K562 (cell line): Measurements from ENCODE around the gene SLC46A3. TPM values are rescaled to one million over a fixed set of nuclear protein-coding genes. Genes with fewer than 3 reads are reported as not detected.
A peak's percentile ranks its signal among the peaks of the same experiment; 100 is the strongest.

Experiments used
- ATAC-seq: fragments of 200-7000 bp; cut with Tn5 transposase; 3 replicates; pipeline ENCODE4 v1.9.1; 2020; ENCODE audit warnings: moderate library complexity
- BruUV-seq: library from RNA; stranded (reverse); fragments of 400-500 nt; replicated peaks from 2 replicates; lab custom pipeline; 2021; lab: Mats Ljungman, UMichigan
- CTCF ChIA-PET: fragments of 300-600 bp; formaldehyde crosslinking; extraction: SDS; loops from one replicate; lab custom pipeline; 2021; ENCODE audit warnings: low intra/inter-chr PET ratio; lab: Yijun Ruan, JAX
- POLR2A ChIA-PET: fragments of 300-600, 350-650 bp; sonication (Branson Sonifier 250); formaldehyde crosslinking; extraction: SDS; loops from one replicate; lab custom pipeline; 2021; ENCODE audit warnings: antibody characterized with exemption, inconsistent platforms; lab: Yijun Ruan, JAX
- DNase-seq, 4 experiments: peaks; one replicate each; pipeline versions ENCODE4 v3.0.0 to v3.0.0-alpha.2; 2011 to 2018; ENCODE audit warnings: low spot score in 3 of 4, mixed read lengths in 3 of 4; ENCODE audit errors: extremely low read depth in 1 of 4
- FAIRE-seq: peaks from 2 replicates; lab custom pipeline; 2011; peaks lifted over from hg19 to GRCh38; lab: Jason Lieb, UNC
- H2AFZ ChIP-seq: 2 replicates; pipeline ENCODE4 v1.6.0; 2011; ENCODE audit warnings: low read depth, low read length, control low read depth, inconsistent platforms
- H3K27ac ChIP-seq: fragments of 200-600 bp; 3 replicates; pipeline ENCODE4 v1.8.0; 2011; ENCODE audit warnings: low read depth, mild to moderate bottlenecking, control low read depth, inconsistent platforms, low read length, moderate library complexity, mixed read lengths; ENCODE audit errors: extremely low read depth
- H3K27me3 ChIP-seq, 2 experiments: fragments of 300-600 bp in 1 of 2; 2 replicates in 1 of 2; 3 replicates in 1 of 2; pipeline versions ENCODE4 v1.6.0 to v1.8.0; 2011; ENCODE audit warnings: inconsistent platforms in 2 of 2, low read length in 2 of 2, mild to moderate bottlenecking in 1 of 2, mixed read lengths in 1 of 2, moderate library complexity in 1 of 2; ENCODE audit not compliant: control insufficient read depth in 2 of 2, insufficient read depth in 2 of 2
- H3K36me3 ChIP-seq: fragments of 300-600 bp; 3 replicates; pipeline ENCODE4 v1.8.0; 2011; ENCODE audit warnings: mild to moderate bottlenecking, low read length, inconsistent platforms; ENCODE audit not compliant: control insufficient read depth, insufficient read depth
- H3K4me1 ChIP-seq, 2 experiments: fragments of 200-600 bp in 1 of 2; replicated peaks in 1 of 2; 2 replicates in 1 of 2; 3 replicates in 1 of 2; pipeline versions ENCODE4 v1.5.1 to v1.8.0; 2011; ENCODE audit warnings: inconsistent platforms in 2 of 2, low read length in 2 of 2, mild to moderate bottlenecking in 1 of 2, mixed read lengths in 1 of 2, moderate library complexity in 1 of 2; ENCODE audit not compliant: control insufficient read depth in 2 of 2, insufficient read depth in 2 of 2
- H3K4me2 ChIP-seq: 2 replicates; pipeline ENCODE4 v1.6.1; 2011; ENCODE audit warnings: low read length, control low read depth, inconsistent platforms, mixed read lengths; ENCODE audit not compliant: insufficient read depth
- H3K4me3 ChIP-seq: fragments of 200-600 bp; sonication (generic), shearing (Covaris generic); 2 replicates; pipeline ENCODE4 v1.5.1; 2016; ENCODE audit warnings: control low read depth, inconsistent platforms
- H3K79me2 ChIP-seq: fragments of 200-600 bp; 3 replicates; pipeline ENCODE4 v1.8.0; 2011; ENCODE audit warnings: low read length, inconsistent platforms; ENCODE audit not compliant: control insufficient read depth, insufficient read depth
- H3K9ac ChIP-seq, 2 experiments: 2 replicates each; pipeline versions ENCODE4 v1.6.0 to v1.6.1; 2011; ENCODE audit warnings: low read depth in 2 of 2, low read length in 2 of 2, control low read depth in 1 of 2, inconsistent platforms in 1 of 2, mild to moderate bottlenecking in 1 of 2, mixed read lengths in 1 of 2; ENCODE audit not compliant: insufficient read depth in 1 of 2
- H3K9me1 ChIP-seq: one replicate; pipeline ENCODE4 v1.6.0; 2011; ENCODE audit warnings: inconsistent platforms, mild to moderate bottlenecking, low read length, moderate library complexity; ENCODE audit not compliant: control insufficient read depth, insufficient read depth
- H3K9me3 ChIP-seq: replicated peaks from 2 replicates; pipeline ENCODE4 v1.5.1; 2011; ENCODE audit warnings: low read depth, low read length, inconsistent platforms; ENCODE audit not compliant: control insufficient read depth, insufficient read depth
- H4K20me1 ChIP-seq: replicated peaks from 2 replicates; pipeline ENCODE4 v1.6.1; 2011; ENCODE audit warnings: low read length, inconsistent platforms, mixed read lengths; ENCODE audit not compliant: control insufficient read depth, insufficient read depth
- CBFA2T2 ChIP-seq: fragments of 450-650 bp; conservative IDR thresholded peaks from 2 replicates; pipeline ENCODE4 v1.6.1; 2017; ENCODE audit warnings: mild to moderate bottlenecking
- CSDE1 ChIP-seq, 2 experiments: fragments of 450-650 bp; IDR thresholded peaks; 2 replicates each; pipeline ENCODE4 v1.6.1; 2016; ENCODE audit warnings: mild to moderate bottlenecking in 1 of 2
- ELF4 ChIP-seq: fragments of 450-650 bp; formaldehyde crosslinking; IDR thresholded peaks from 2 replicates; pipeline ENCODE4 v1.4.0; 2022; ENCODE audit warnings: missing genetic modification characterization
- ILF3 ChIP-seq: fragments of 450-650 bp; IDR thresholded peaks from 2 replicates; pipeline ENCODE4 v1.6.1; 2018; ENCODE audit warnings: antibody characterized with exemption, mild to moderate bottlenecking, moderate library complexity, borderline replicate concordance
- MEF2D ChIP-seq: conservative IDR thresholded peaks from 2 replicates; pipeline ENCODE4 v1.6.1; 2016; ENCODE audit warnings: low read depth, missing genetic modification characterization, missing compliant biosample characterization
- NFXL1 ChIP-seq: fragments of 450-650 bp; formaldehyde crosslinking; IDR thresholded peaks from 2 replicates; pipeline ENCODE4 v1.4.0; 2021; ENCODE audit warnings: mild to moderate bottlenecking
- PHTF2 ChIP-seq: fragments of 250-450 bp; sonication (Bioruptor Pico); IDR thresholded peaks from 2 replicates; pipeline ENCODE4 v1.5.0; 2021; ENCODE audit warnings: mild to moderate bottlenecking
- SMARCA5 ChIP-seq: fragments of 450-650 bp; IDR thresholded peaks from 2 replicates; pipeline ENCODE4 v1.6.1; 2016
- SMARCE1 ChIP-seq: fragments of 450-650 bp; IDR thresholded peaks from 2 replicates; pipeline ENCODE4 v1.7.1; 2016; ENCODE audit warnings: mild to moderate bottlenecking
- TCF3 ChIP-seq: sonication (generic); formaldehyde crosslinking; IDR thresholded peaks from 2 replicates; pipeline ENCODE4 v1.4.0; 2020; ENCODE audit warnings: mild to moderate bottlenecking, missing genetic modification reagents
- ZNF696 ChIP-seq: fragments of 250-450 bp; sonication (Bioruptor Pico); conservative IDR thresholded peaks from 2 replicates; pipeline ENCODE4 v1.4.0; 2020; ENCODE audit warnings: mild to moderate bottlenecking, moderate library complexity
- ZNF79 ChIP-seq: fragments of 250-450 bp; sonication (Bioruptor Pico); IDR thresholded peaks from 2 replicates; pipeline ENCODE4 v1.4.0; 2020; ENCODE audit warnings: low read depth, mild to moderate bottlenecking, moderate library complexity
- WGBS: fragments of 100-300 bp; shearing (Covaris generic); methylation state at CpG from one replicate; pipeline ENCODE4 v1.1.6; 2016; ENCODE audit warnings: low coverage, mixed read lengths; ENCODE audit not compliant: insufficient coverage; ENCODE audit errors: missing lambda C conversion rate; 5-methylcytosine and 5-hydroxymethylcytosine counted together
- in situ Hi-C: fragments of 300-500 bp; cut with MboI; formaldehyde crosslinking; loops from 4 replicates; pipeline ENCODE4 v1.15.0; 2018; ENCODE audit warnings: inconsistent platforms, mixed read lengths
- intact Hi-C: fragments of 100-400 bp; cut with micrococcal nuclease; formaldehyde crosslinking; loops from 2 replicates; pipeline ENCODE4 v1.14.2; 2022
- polyA plus RNA-seq, 8 experiments: library from polyadenylated mRNA; depleted of rRNA in 4 of 8; stranded (reverse) in 5 of 8; unstranded in 3 of 8; fragments of >200 nt; fragmentation: Nextera tagmentation in 2 of 8; fragmentation: Illumina TruSeq in 1 of 8; extraction: Ambion mirVana in 2 of 8; extraction: Trizol in 1 of 8; gene quantifications; 2 replicates each; pipeline versions ENCODE4 v1.2.1 to v1.2.3, GENCODE V29; 2011 to 2014; ENCODE audit warnings: inconsistent platforms in 1 of 8, missing spikeins in 1 of 8
- total RNA-seq, 7 experiments: library from RNA; depleted of rRNA in 6 of 7; stranded (reverse); fragments of >200 nt in 6 of 7; fragmentation: Illumina TruSeq in 2 of 7; extraction: Trizol in 2 of 7; gene quantifications; 2 replicates each; pipeline versions ENCODE4 v1.2.1 to v1.2.3, GENCODE V29; 2011 to 2021; ENCODE audit warnings: low replicate concordance in 1 of 7
- TF ChIP-seq, protein P1 (sequence below): IDR thresholded peaks from 2 replicates; pipeline ENCODE4 v1.6.1; 2016; ENCODE audit warnings: missing genetic modification characterization, missing compliant biosample characterization
- TF ChIP-seq, protein P2 (sequence below), 2 experiments: IDR thresholded peaks; 2 replicates each; pipeline ENCODE4 v1.6.1; 2012; ENCODE audit warnings: improper control_type of control experiment in 2 of 2, low read depth in 2 of 2, low read length in 2 of 2, borderline replicate concordance in 1 of 2
- TF ChIP-seq, protein P3 (sequence below): sonication (generic); formaldehyde crosslinking; IDR thresholded peaks from 2 replicates; pipeline ENCODE4 v1.8.0; 2022; ENCODE audit warnings: missing genetic modification reagents, mild to moderate bottlenecking, moderate library complexity, borderline replicate concordance
- TF ChIP-seq, protein P4 (sequence below): fragments of 450-650 bp; formaldehyde crosslinking; IDR thresholded peaks from 2 replicates; pipeline ENCODE4 v1.4.0; 2020; ENCODE audit warnings: mild to moderate bottlenecking, moderate library complexity

The SLC46A3 gene
- total and polyA plus RNA-seq, 9 of the 15 experiments (the other 6 are each of a cell fraction or from before 2014, with no cell fraction given) = 0.14 to 1.2 (median 0.51) TPM

DNA sequence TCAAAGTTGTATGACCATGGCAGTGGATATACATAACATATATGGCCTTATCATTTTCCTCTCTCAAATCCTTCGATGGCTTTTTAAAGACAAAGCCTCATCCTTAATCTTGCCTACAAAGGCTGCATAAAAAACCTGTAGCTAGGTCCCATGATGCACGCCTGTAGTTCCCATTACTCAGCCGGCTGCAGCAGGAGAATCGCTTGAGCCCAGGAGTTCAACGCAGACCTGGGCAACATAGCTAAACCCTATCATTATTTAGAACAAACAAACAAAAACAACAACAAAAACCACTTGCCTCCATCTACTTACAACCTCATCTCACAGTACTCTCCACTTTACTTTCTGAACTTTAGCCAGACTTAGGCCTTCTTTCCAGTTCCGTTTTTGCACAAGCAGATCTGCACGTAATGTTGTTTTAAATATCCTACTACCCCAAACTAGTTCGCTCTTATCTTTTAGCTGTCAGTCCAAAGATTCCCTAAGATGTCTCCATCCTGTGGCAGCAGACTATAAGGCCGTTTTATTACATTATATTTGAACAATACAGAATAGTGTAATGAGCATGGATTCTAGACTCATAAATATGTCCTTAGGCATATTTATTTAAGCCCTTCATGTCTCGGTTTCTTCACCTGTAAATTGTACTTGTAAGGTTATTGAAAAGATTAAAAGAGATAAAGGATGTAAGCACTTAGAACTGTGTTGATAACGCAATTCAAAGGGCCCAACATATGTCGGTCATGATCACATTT is 60.8 kb downstream of the SLC46A3 start:
- peaks cover 4 to 14% of the 10 kb centered on the region in 2 experiments; a peak in 3 of 5 replicates for H3K4me1 ChIP-seq
- peak overlapping the region; percentile 95 for H3K4me2 ChIP-seq
- peak overlapping the region; percentile 91 for H2AFZ ChIP-seq
- BruUV-seq = TSS peak; percentile 66
- peaks cover 32% of the 10 kb centered on the region; the same call in 2 of the 3 replicates for H3K36me3 ChIP-seq
- peak overlapping the region; percentile 81 for H3K27ac ChIP-seq
- H3K9me3 ChIP-seq = no peaks in the 10 kb centered on the region
- ATAC-seq = peak; percentile 9; the same call in 1 of the 3 replicates
- POLR2A ChIA-PET = interaction anchor here (0.6 to 2.1 kb wide), 5 partner anchors 17 to 1121 kb away, joined by 3 to 8 read pairs (median 3); no protein-coding TSS in a partner anchor
- intact Hi-C loops = no loop called here
- H4K20me1 ChIP-seq = no peaks in the 10 kb centered on the region; the same call in 1 of the 2 replicates
- peak in 2 of 4 experiments; percentile 13 to 26 for DNase-seq
- 3% methylated on average over 11 of the region's 12 CpGs for WGBS
- peak overlapping the region; percentile 80 to 93; a peak in 3 of 4 replicates for H3K9ac ChIP-seq
- no peaks in the 10 kb centered on the region for H3K9me1 ChIP-seq
- H3K27me3 ChIP-seq = no peaks in the 10 kb centered on the region
- peak overlapping the region; percentile 95 for H3K4me3 ChIP-seq
- H3K79me2 ChIP-seq = peaks cover 64% of the 10 kb centered on the region
- in situ Hi-C loops = no loop called here
- peak; percentile 69 for FAIRE-seq
- CTCF ChIA-PET = no interaction called here
- no peak for TF ChIP-seq CBFA2T2
- TF ChIP-seq, protein P1, sequence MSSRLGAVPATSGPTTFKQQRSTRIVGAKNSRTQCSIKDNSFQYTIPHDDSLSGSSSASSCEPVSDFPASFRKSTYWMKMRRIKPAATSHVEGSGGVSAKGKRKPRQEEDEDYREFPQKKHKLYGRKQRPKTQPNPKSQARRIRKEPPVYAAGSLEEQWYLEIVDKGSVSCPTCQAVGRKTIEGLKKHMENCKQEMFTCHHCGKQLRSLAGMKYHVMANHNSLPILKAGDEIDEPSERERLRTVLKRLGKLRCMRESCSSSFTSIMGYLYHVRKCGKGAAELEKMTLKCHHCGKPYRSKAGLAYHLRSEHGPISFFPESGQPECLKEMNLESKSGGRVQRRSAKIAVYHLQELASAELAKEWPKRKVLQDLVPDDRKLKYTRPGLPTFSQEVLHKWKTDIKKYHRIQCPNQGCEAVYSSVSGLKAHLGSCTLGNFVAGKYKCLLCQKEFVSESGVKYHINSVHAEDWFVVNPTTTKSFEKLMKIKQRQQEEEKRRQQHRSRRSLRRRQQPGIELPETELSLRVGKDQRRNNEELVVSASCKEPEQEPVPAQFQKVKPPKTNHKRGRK (tag) = no peak
- TF ChIP-seq, protein P2, sequence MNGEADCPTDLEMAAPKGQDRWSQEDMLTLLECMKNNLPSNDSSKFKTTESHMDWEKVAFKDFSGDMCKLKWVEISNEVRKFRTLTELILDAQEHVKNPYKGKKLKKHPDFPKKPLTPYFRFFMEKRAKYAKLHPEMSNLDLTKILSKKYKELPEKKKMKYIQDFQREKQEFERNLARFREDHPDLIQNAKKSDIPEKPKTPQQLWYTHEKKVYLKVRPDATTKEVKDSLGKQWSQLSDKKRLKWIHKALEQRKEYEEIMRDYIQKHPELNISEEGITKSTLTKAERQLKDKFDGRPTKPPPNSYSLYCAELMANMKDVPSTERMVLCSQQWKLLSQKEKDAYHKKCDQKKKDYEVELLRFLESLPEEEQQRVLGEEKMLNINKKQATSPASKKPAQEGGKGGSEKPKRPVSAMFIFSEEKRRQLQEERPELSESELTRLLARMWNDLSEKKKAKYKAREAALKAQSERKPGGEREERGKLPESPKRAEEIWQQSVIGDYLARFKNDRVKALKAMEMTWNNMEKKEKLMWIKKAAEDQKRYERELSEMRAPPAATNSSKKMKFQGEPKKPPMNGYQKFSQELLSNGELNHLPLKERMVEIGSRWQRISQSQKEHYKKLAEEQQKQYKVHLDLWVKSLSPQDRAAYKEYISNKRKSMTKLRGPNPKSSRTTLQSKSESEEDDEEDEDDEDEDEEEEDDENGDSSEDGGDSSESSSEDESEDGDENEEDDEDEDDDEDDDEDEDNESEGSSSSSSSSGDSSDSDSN (IDR thresholded peaks at IDR 0.05; ENCODE audit: borderline replicate concordance in 1 of 2, low read depth in 2 of 2, low read length in 2 of 2) = no peak
- no peak for TF ChIP-seq TCF3 (CRISPR knock-in tag)
- TF ChIP-seq, protein P3, sequence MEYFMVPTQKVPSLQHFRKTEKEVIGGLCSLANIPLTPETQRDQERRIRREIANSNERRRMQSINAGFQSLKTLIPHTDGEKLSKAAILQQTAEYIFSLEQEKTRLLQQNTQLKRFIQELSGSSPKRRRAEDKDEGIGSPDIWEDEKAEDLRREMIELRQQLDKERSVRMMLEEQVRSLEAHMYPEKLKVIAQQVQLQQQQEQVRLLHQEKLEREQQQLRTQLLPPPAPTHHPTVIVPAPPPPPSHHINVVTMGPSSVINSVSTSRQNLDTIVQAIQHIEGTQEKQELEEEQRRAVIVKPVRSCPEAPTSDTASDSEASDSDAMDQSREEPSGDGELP (CRISPR knock-in tag) = no peak
- no peak for TF ChIP-seq ELF4
- TF ChIP-seq ZNF696 (CRISPR knock-in tag) = no peak
- no peak for TF ChIP-seq NFXL1 (CRISPR knock-in tag)
- no peak for TF ChIP-seq ZNF79
- no peak for TF ChIP-seq SMARCA5
- no peak for TF ChIP-seq ILF3
- TF ChIP-seq MEF2D (tag) = no peak
- TF ChIP-seq, protein P4, sequence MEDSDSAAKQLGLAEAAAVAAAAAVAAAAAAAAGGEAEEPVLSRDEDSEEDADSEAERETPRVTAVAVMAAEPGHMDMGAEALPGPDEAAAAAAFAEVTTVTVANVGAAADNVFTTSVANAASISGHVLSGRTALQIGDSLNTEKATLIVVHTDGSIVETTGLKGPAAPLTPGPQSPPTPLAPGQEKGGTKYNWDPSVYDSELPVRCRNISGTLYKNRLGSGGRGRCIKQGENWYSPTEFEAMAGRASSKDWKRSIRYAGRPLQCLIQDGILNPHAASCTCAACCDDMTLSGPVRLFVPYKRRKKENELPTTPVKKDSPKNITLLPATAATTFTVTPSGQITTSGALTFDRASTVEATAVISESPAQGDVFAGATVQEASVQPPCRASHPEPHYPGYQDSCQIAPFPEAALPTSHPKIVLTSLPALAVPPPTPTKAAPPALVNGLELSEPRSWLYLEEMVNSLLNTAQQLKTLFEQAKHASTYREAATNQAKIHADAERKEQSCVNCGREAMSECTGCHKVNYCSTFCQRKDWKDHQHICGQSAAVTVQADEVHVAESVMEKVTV (CRISPR knock-in tag) = no peak
- TF ChIP-seq CSDE1 (IDR thresholded peaks at IDR 0.05) = no peak
- no peak for TF ChIP-seq PHTF2 (CRISPR knock-in tag)
- 0 out of 2 replicates have a peak, but pooled peaks have one; percentile 22 for TF ChIP-seq SMARCE1
